Kidney epithelial cell (primary cell): ENCODE measurements around the gene SRP19. TPM values are rescaled to one million over a fixed set of nuclear protein-coding genes. Genes with fewer than 3 reads are reported as not detected.
A peak's percentile ranks its signal among the peaks of the same experiment; 100 is the strongest.

Experiments used
- DNase-seq: peaks from one replicate; pipeline ENCODE4 v3.0.0-alpha.2; 2010; ENCODE audit warnings: low read depth
- H3K27me3 ChIP-seq: 2 replicates; pipeline ENCODE4 v1.6.0; 2011; ENCODE audit warnings: low read length; ENCODE audit not compliant: control insufficient read depth, insufficient read depth
- H3K36me3 ChIP-seq: 2 replicates; pipeline ENCODE4 v1.5.1; 2011; ENCODE audit warnings: low read length; ENCODE audit not compliant: control insufficient read depth, insufficient read depth
- H3K4me3 ChIP-seq: 2 replicates; pipeline ENCODE4 v1.5.1; 2011; ENCODE audit warnings: low read depth, mild to moderate bottlenecking, control low read depth, low read length
- total RNA-seq: library from RNA; depleted of rRNA; stranded (reverse); fragments of >200 nt; gene quantifications from 2 replicates; pipeline ENCODE4 v1.2.3, GENCODE V29; 2015
- TF ChIP-seq, protein P1 (sequence below): IDR thresholded peaks from 2 replicates; pipeline ENCODE4 v1.5.1; 2011; ENCODE audit warnings: mild to moderate bottlenecking, moderate library complexity, low read length, control low read depth, inconsistent platforms; ENCODE audit not compliant: insufficient read depth, poor library complexity, severe bottlenecking

Gene SRP19
- total RNA-seq, 1 donor from 2014 or later = 139 TPM

DNA sequence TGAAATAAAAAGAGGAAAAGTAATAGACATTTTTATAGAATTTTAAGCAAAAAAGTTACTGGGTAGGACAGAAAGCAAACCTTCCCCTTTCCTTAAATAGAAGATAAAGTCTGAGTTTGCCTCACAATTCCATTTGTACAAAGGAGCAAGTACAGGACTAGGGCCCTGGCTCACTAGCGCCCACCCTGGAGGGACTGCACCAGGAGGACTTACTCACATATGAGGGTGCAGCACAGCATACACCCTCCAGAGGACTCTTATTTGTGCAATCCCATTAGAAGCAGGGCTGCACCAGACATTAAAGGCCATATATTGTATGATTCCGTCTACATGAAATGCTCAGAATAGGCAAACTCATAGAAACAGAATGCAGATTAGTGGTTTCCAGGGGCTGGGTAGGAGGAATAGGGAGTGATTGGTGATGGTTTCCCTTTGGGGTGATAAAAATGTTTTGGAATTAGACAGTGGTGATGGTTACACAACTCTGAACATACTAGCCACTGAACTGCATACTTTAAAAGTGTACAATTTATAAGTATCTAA, 56.4 kb downstream of the SRP19 start:
- no peak for DNase-seq
- TF ChIP-seq, protein P1, sequence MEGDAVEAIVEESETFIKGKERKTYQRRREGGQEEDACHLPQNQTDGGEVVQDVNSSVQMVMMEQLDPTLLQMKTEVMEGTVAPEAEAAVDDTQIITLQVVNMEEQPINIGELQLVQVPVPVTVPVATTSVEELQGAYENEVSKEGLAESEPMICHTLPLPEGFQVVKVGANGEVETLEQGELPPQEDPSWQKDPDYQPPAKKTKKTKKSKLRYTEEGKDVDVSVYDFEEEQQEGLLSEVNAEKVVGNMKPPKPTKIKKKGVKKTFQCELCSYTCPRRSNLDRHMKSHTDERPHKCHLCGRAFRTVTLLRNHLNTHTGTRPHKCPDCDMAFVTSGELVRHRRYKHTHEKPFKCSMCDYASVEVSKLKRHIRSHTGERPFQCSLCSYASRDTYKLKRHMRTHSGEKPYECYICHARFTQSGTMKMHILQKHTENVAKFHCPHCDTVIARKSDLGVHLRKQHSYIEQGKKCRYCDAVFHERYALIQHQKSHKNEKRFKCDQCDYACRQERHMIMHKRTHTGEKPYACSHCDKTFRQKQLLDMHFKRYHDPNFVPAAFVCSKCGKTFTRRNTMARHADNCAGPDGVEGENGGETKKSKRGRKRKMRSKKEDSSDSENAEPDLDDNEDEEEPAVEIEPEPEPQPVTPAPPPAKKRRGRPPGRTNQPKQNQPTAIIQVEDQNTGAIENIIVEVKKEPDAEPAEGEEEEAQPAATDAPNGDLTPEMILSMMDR = peak; percentile 24
- H3K27me3 ChIP-seq = no peaks in the 10 kb centered on the region
- H3K36me3 ChIP-seq = no peaks in the 10 kb centered on the region
- no peak overlapping the region for H3K4me3 ChIP-seq

DNA sequence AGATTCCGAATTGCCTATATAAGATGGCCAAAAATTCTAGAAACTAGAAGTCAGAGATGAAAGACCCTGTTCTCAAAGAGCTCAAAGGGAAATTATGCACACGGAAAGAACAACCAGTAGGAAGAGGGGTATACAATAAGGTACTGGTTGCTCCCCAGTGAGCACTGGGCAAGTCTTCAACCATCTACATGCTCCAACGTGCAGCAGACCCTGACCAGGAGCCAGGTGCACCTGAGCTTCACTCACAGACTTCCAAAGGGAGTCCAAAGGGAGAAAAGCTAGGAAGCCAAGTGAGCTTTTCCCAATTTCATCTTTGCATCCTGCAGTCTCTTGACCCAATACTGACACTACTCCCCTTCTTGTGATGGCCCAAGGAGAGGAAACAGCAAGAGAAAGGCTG, 57.0 kb downstream of the SRP19 start:
- no peaks in the 10 kb centered on the region for H3K27me3 ChIP-seq
- TF ChIP-seq, protein P1 = no peak
- H3K36me3 ChIP-seq = no peaks in the 10 kb centered on the region
- no peak for DNase-seq
- no peak overlapping the region for H3K4me3 ChIP-seq

DNA sequence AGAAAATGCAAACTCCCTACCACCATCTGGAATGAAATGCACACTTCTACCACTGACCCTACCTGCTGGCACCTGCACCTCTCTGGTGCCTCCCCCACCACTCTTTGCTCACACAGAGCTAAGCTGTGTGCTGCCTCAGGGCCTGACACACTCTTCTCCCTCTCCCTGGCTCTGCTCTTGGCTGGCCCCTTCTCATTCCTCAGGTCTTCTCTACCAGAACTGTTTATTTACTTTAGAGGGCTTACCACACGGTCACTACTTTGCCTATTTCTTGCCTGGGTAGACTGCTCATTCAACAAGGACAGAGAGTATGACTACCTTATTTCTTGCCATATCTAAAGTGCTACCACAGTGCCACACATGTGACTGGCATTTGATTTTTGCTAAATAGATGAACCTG, 57.6 kb downstream of the SRP19 start:
- TF ChIP-seq, protein P1 = no peak
- Histone ChIP-seq H3K36me3 (no peaks in the 10 kb centered on the region), H3K27me3 (no peaks in the 10 kb centered on the region), H3K4me3 (no peak overlapping the region)
- peak; percentile 45 for DNase-seq

Other genes starting within 250 kb of the SRP19 start
- 31.5 and 47.0 TPM in 2 replicates for gene APC, start 123.4 kb upstream of the SRP19 start, total RNA-seq
- 74.6 and 79.4 TPM in 2 replicates for gene REEP5, start 60.9 kb downstream of the SRP19 start, total RNA-seq
- 13.6 and 33.4 TPM in 2 replicates for gene DCP2, start 115.5 kb downstream of the SRP19 start, total RNA-seq